CD14-positive monocyte (primary cell): Measurements from ENCODE around the gene PIK3R2. TPM values are rescaled to one million over a fixed set of nuclear protein-coding genes. Genes with fewer than 3 reads are reported as not detected.

Experiments used
- DNase-seq, 3 donors: peaks; one replicate each; pipeline ENCODE4 v3.0.0-alpha.2; 2011 to 2022
- H2AFZ ChIP-seq: 2 replicates; pipeline ENCODE4 v1.6.0; 2012; ENCODE audit warnings: mild to moderate bottlenecking, low read depth, low read length, inconsistent platforms; ENCODE audit not compliant: insufficient read depth, poor library complexity, severe bottlenecking
- H3K27ac ChIP-seq, 2 donors: 1 replicate in 1 of 2; 2 replicates in 1 of 2; pipeline ENCODE4 v1.5.1; 2012 to 2013; ENCODE audit warnings: low read length in 2 of 2, control low read depth in 1 of 2, inconsistent platforms in 1 of 2, low read depth in 1 of 2, mild to moderate bottlenecking in 1 of 2
- H3K27me3 ChIP-seq, 2 donors: one replicate each; pipeline versions ENCODE4 v1.6.0 to v1.6.1; 2011 to 2013; ENCODE audit warnings: low read length in 2 of 2; ENCODE audit not compliant: control insufficient read depth in 2 of 2, insufficient read depth in 2 of 2
- H3K36me3 ChIP-seq, 2 donors: replicated peaks in 1 of 2; 1 replicate in 1 of 2; 2 replicates in 1 of 2; pipeline versions ENCODE4 v1.5.1 to v1.6.1; 2012 to 2013; ENCODE audit warnings: low read length in 2 of 2, control low read depth in 1 of 2, inconsistent platforms in 1 of 2, mild to moderate bottlenecking in 1 of 2; ENCODE audit not compliant: insufficient read depth in 2 of 2, control insufficient read depth in 1 of 2
- H3K4me1 ChIP-seq, 2 donors: 1 replicate in 1 of 2; 2 replicates in 1 of 2; pipeline versions ENCODE4 v1.5.1 to v1.6.1; 2012 to 2013; ENCODE audit warnings: low read length in 2 of 2, control low read depth in 1 of 2, inconsistent platforms in 1 of 2, mild to moderate bottlenecking in 1 of 2, moderate library complexity in 1 of 2; ENCODE audit not compliant: insufficient read depth in 2 of 2, control insufficient read depth in 1 of 2
- H3K4me2 ChIP-seq: replicated peaks from 2 replicates; pipeline ENCODE3; 2012; ENCODE audit warnings: low read length, moderate library complexity, mild to moderate bottlenecking; ENCODE audit not compliant: poor library complexity, severe bottlenecking; ENCODE audit errors: extremely low read depth
- H3K4me3 ChIP-seq, 3 experiments: fragments of 200-600 bp in 1 of 3; sonication (generic) in 1 of 3; replicated peaks in 1 of 3; 1 replicate in 2 of 3; 2 replicates in 1 of 3; pipeline ENCODE4 v1.5.1; 2011 to 2013; ENCODE audit warnings: low read length in 3 of 3, mild to moderate bottlenecking in 3 of 3, control low read depth in 2 of 3, low read depth in 2 of 3, inconsistent platforms in 1 of 3, moderate library complexity in 1 of 3
- H3K79me2 ChIP-seq: 2 replicates; pipeline ENCODE4 v1.6.0; 2012; ENCODE audit warnings: mild to moderate bottlenecking, control low read depth, inconsistent platforms, low read length, moderate library complexity; ENCODE audit not compliant: insufficient read depth
- H3K9ac ChIP-seq: 2 replicates; pipeline ENCODE4 v1.6.0; 2017; ENCODE audit warnings: low read length, mild to moderate bottlenecking; ENCODE audit not compliant: insufficient read depth, poor library complexity, severe bottlenecking
- H3K9me3 ChIP-seq, 2 donors: replicated peaks in 1 of 2; 1 replicate in 1 of 2; 2 replicates in 1 of 2; pipeline versions ENCODE4 v1.5.1 to v1.6.1; 2012 to 2013; ENCODE audit warnings: low read length in 2 of 2, control low read depth in 1 of 2; ENCODE audit not compliant: control insufficient read depth in 1 of 2, insufficient read depth in 1 of 2
- H4K20me1 ChIP-seq: 2 replicates; pipeline ENCODE4 v1.6.0; 2012; ENCODE audit warnings: mild to moderate bottlenecking, low read length, control low read depth, moderate library complexity; ENCODE audit not compliant: insufficient read depth
- H3K27ac Mint-ChIP-seq, 7 donors: one replicate each; pipeline ENCODE4 v1.8.0; 2020; ENCODE audit warnings: mild to moderate bottlenecking in 7 of 7, mixed read lengths in 7 of 7, moderate library complexity in 6 of 7, inconsistent platforms in 2 of 7
- H3K27me3 Mint-ChIP-seq, 3 donors: one replicate each; pipeline ENCODE4 v1.8.0; 2021 to 2022; ENCODE audit warnings: low read depth in 3 of 3, mild to moderate bottlenecking in 3 of 3, mixed read lengths in 3 of 3, moderate library complexity in 3 of 3, inconsistent platforms in 1 of 3
- H3K36me3 Mint-ChIP-seq, 2 donors: one replicate each; pipeline ENCODE4 v1.8.0; 2020; ENCODE audit warnings: mixed read lengths in 2 of 2, inconsistent platforms in 1 of 2, mild to moderate bottlenecking in 1 of 2
- H3K4me1 Mint-ChIP-seq: one replicate; pipeline ENCODE4 v1.8.0; 2020; ENCODE audit warnings: mild to moderate bottlenecking, mixed read lengths
- H3K4me3 Mint-ChIP-seq, 2 donors: one replicate each; pipeline ENCODE4 v1.8.0; 2020; ENCODE audit warnings: mild to moderate bottlenecking in 2 of 2, mixed read lengths in 2 of 2, moderate library complexity in 1 of 2
- H3K9me3 Mint-ChIP-seq, 7 donors: one replicate each; pipeline ENCODE4 v1.8.0; 2020 to 2022; ENCODE audit warnings: mixed read lengths in 7 of 7, mild to moderate bottlenecking in 6 of 7, moderate library complexity in 6 of 7, inconsistent platforms in 2 of 7
- CTCF ChIP-seq: fragments of 200-600 bp; IDR thresholded peaks from one replicate; pipeline ENCODE4 v1.8.0; 2022; ENCODE audit warnings: antibody characterized with exemption, mild to moderate bottlenecking
- WGBS: methylation state at CpG from one replicate; pipeline ENCODE4 v1.1.5; 2013; ENCODE audit warnings: missing lambda C conversion rate; ENCODE audit not compliant: insufficient coverage; 5-methylcytosine and 5-hydroxymethylcytosine counted together
- intact Hi-C, 2 donors: fragments of 100-400 bp; cut with micrococcal nuclease; formaldehyde crosslinking; loops; one replicate each; pipeline versions ENCODE4 v1.15.0 to v1.15.1; 2023
- polyA plus RNA-seq, 3 donors: library from polyadenylated mRNA; depleted of rRNA in 1 of 3; unstranded in 2 of 3; stranded (reverse) in 1 of 3; fragments of 300-500 nt in 2 of 3; fragments of >200 nt in 1 of 3; fragmentation: Illumina TruSeq in 2 of 3; gene quantifications; 1 replicate in 2 of 3; 2 replicates in 1 of 3; pipeline ENCODE4 v1.2.3, GENCODE V29; 2012 to 2021

The PIK3R2 gene
- polyA plus RNA-seq, 3 donors: 0.99 to 7.7 (median 2.0) TPM

- Mint-ChIP-seq H3K27me3 (peaks cover 0 to 5% (median 1%) of the 10 kb centered on the region in 3 donors), H3K27ac (no peak overlapping the region), H3K4me3 (no peak overlapping the region), H3K9me3 (peaks cover 0 to 5% (median 0%) of the 10 kb centered on the region in 7 donors), H3K4me1 (no peaks in the 10 kb centered on the region), H3K36me3 (peaks cover 80 to 99% of the 10 kb centered on the region in 2 donors)
- Histone ChIP-seq H3K79me2 (no peaks in the 10 kb centered on the region), H3K36me3 (peaks cover 88 to 100% of the 10 kb centered on the region in 2 donors), H3K9ac (no peak overlapping the region), H3K4me2 (no peak overlapping the region), H3K4me1 (no peaks in the 10 kb centered on the region), H3K4me3 (no peak overlapping the region), H4K20me1 (peaks cover 38% of the 10 kb centered on the region), H3K9me3 (no peaks in the 10 kb centered on the region), H3K27ac (no peak overlapping the region), H3K27me3 (no peaks in the 10 kb centered on the region), H2AFZ (no peak overlapping the region)
- no CpG with 5 or more reads among the region's 3 CpGs for WGBS
- intact Hi-C loops: no loop called here
- no peak for DNase-seq
- TF ChIP-seq CTCF: no peak
These were observed 9.1 kb upstream of the PIK3R2 start for GRCh38 chr19:18143902-18144301.

GRCh38 chr19:18144361-18144760 lies 8.6 kb upstream of the PIK3R2 start:
- H4K20me1 ChIP-seq: peaks cover 37% of the 10 kb centered on the region
- peaks cover 0 to 5% (median 0%) of the 10 kb centered on the region in 7 donors for H3K9me3 Mint-ChIP-seq

More at GRCh38 chr19:18144361-18144760, 8.6 kb upstream of the PIK3R2 start:
- WGBS: 94% methylated on average over 15 of the region's 16 CpGs
- Histone ChIP-seq H3K27me3 (no peaks in the 10 kb centered on the region), H3K36me3 (peaks cover 85 to 99% of the 10 kb centered on the region in 2 donors), H2AFZ (no peak overlapping the region), H3K4me2 (no peak overlapping the region), H3K4me3 (no peak overlapping the region), H3K4me1 (no peaks in the 10 kb centered on the region), H3K79me2 (no peaks in the 10 kb centered on the region), H3K9me3 (no peaks in the 10 kb centered on the region), H3K9ac (no peak overlapping the region), H3K27ac (no peak overlapping the region)
- no peak for DNase-seq
- Mint-ChIP-seq H3K27ac (no peak overlapping the region), H3K27me3 (peaks cover 0 to 5% (median 1%) of the 10 kb centered on the region in 3 donors), H3K4me3 (no peak overlapping the region), H3K4me1 (no peaks in the 10 kb centered on the region), H3K36me3 (peaks cover 79 to 97% of the 10 kb centered on the region in 2 donors)
- no peak for TF ChIP-seq CTCF
- intact Hi-C loops: no loop called here
